Measurements from ENCODE around the gene TXNDC8.

TXNDC8 gene

GRCh38 chr9:110343551-110343950, 5.9 kb upstream of the TXNDC8 start:
- in situ Hi-C loops (cut with HindIII; ENCODE audit: low pct_ligation_motif_present, low sequenced_read_pairs): no loop called here
- no peak for DNase-seq
- no peaks in the 10 kb centered on the region for H3K36me3 ChIP-seq (replicated peaks)
- TF ChIP-seq CTCF (IDR thresholded peaks at IDR 0.05; ENCODE audit: low read depth, low read length, missing control alignments): no peak
- no peak overlapping the region for H3K4me3 ChIP-seq (ENCODE audit: low read depth, low read length)
- H3K27ac ChIP-seq: no peak overlapping the region
- no peaks in the 10 kb centered on the region for H3K27me3 ChIP-seq (replicated peaks)

GRCh38 chr9:110340306-110340705, 2.6 kb upstream of the TXNDC8 start:
- H3K27ac ChIP-seq: no peak overlapping the region
- no peak overlapping the region for H3K4me3 ChIP-seq (ENCODE audit: low read depth, low read length)
- peak; percentile 17 for DNase-seq
- in situ Hi-C loops (cut with HindIII; ENCODE audit: low pct_ligation_motif_present, low sequenced_read_pairs): no loop called here
- no peaks in the 10 kb centered on the region for H3K27me3 ChIP-seq (replicated peaks)
- peak; percentile 70 for TF ChIP-seq CTCF (IDR thresholded peaks at IDR 0.05; ENCODE audit: low read depth, low read length, missing control alignments)
- H3K36me3 ChIP-seq (replicated peaks): no peaks in the 10 kb centered on the region

GRCh38 chr9:110338143-110338542, 480 bp upstream of the TXNDC8 start:
- Histone ChIP-seq H3K27ac (no peak overlapping the region), H3K36me3 (replicated peaks) (no peaks in the 10 kb centered on the region), H3K4me3 (ENCODE audit: low read depth, low read length) (no peak overlapping the region), H3K27me3 (replicated peaks) (no peaks in the 10 kb centered on the region)
- no peak for DNase-seq
- in situ Hi-C loops (cut with HindIII; ENCODE audit: low pct_ligation_motif_present, low sequenced_read_pairs): no loop called here
- TF ChIP-seq CTCF (IDR thresholded peaks at IDR 0.05; ENCODE audit: low read depth, low read length, missing control alignments): no peak

GRCh38 chr9:110336363-110336762, 1.3 kb downstream of the TXNDC8 start:
- in situ Hi-C loops (cut with HindIII; ENCODE audit: low pct_ligation_motif_present, low sequenced_read_pairs): no loop called here
- no peak overlapping the region for H3K27ac ChIP-seq
- no peaks in the 10 kb centered on the region for H3K27me3 ChIP-seq (replicated peaks)
- TF ChIP-seq CTCF (IDR thresholded peaks at IDR 0.05; ENCODE audit: low read depth, low read length, missing control alignments): no peak
- H3K36me3 ChIP-seq (replicated peaks): no peaks in the 10 kb centered on the region
- no peak for DNase-seq
- no peak overlapping the region for H3K4me3 ChIP-seq (ENCODE audit: low read depth, low read length)

GRCh38 chr9:110334871-110335270, 2.8 kb downstream of the TXNDC8 start:
- Histone ChIP-seq H3K27ac (no peak overlapping the region), H3K36me3 (replicated peaks) (no peaks in the 10 kb centered on the region), H3K4me3 (ENCODE audit: low read depth, low read length) (no peak overlapping the region), H3K27me3 (replicated peaks) (no peaks in the 10 kb centered on the region)
- no peak for DNase-seq
- no peak for TF ChIP-seq CTCF (IDR thresholded peaks at IDR 0.05; ENCODE audit: low read depth, low read length, missing control alignments)
- in situ Hi-C loops (cut with HindIII; ENCODE audit: low pct_ligation_motif_present, low sequenced_read_pairs): no loop called here

- in situ Hi-C loops (cut with HindIII; ENCODE audit: low pct_ligation_motif_present, low sequenced_read_pairs): no loop called here
- Histone ChIP-seq H3K27me3 (replicated peaks) (no peaks in the 10 kb centered on the region), H3K4me3 (ENCODE audit: low read depth, low read length) (no peak overlapping the region), H3K36me3 (replicated peaks) (no peaks in the 10 kb centered on the region), H3K27ac (no peak overlapping the region)
- no peak for TF ChIP-seq CTCF (IDR thresholded peaks at IDR 0.05; ENCODE audit: low read depth, low read length, missing control alignments)
- DNase-seq: no peak
Measured at GRCh38 chr9:110334183-110334582, 3.5 kb downstream of the TXNDC8 start.

All from brain microvascular endothelial cell (primary cell).